Glomerular visceral epithelial cell (primary cell): ENCODE data around the gene MTIF2.
"Not testable (repeated sequence)": the region's sequence is repeated elsewhere in the genome, so short reads cannot be mapped to it uniquely, and the experiment has no call there.

Source experiments
- DNase-seq: peaks from one replicate; pipeline ENCODE4 v3.0.0-alpha.2; 2016; ENCODE audit errors: extremely low spot score

Gene MTIF2

GRCh38 chr2:55200416-55200815 is 68.6 kb downstream of the MTIF2 start:
- no peak for DNase-seq

- DNase-seq = no peak
Observed at GRCh38 chr2:55196526-55196925, 72.5 kb downstream of the MTIF2 start.

GRCh38 chr2:55191888-55192287 is 77.1 kb downstream of the MTIF2 start:
- DNase-seq = not testable (repeated sequence)

- DNase-seq = not testable (repeated sequence)
Observed at GRCh38 chr2:55186837-55187236, 82.2 kb downstream of the MTIF2 start.
